OCI-LY7 (cell line): ENCODE measurements around the gene SIDT1.

Source experiments
- CTCF ChIP-seq: fragments of 200-600 bp; sonication (generic); conservative IDR thresholded peaks from 2 replicates; pipeline ENCODE4 v1.5.1; 2014; ENCODE audit warnings: mild to moderate bottlenecking, antibody characterized with exemption, low read length, moderate library complexity, mixed read lengths
- EZH2phosphoT487 ChIP-seq: fragments of 200-600 bp; sonication (generic); IDR thresholded peaks from 2 replicates; pipeline ENCODE4 v1.6.1; 2018; ENCODE audit warnings: low read depth, borderline replicate concordance, mild to moderate bottlenecking, mixed run types, antibody characterized with exemption, low read length, moderate library complexity, mixed read lengths

DNA sequence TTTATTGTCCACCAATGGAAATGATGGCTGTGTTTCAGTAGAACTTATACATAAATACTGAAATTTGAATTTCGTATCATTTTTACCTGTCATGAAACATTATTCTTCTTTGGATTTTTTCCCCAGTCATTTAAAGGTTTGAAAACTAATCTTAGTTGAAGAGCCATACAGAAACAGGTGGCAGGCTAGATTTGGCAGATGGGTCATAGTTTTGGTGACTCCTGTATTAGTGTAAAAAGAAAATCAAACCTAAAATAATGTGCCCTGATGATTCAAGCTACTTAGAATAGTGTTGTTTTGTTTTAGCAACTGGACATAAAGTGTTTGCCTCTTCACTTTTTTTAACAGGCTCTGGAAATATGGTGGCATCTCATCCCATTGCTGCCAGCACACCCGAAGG lies 68.9 kb downstream of the SIDT1 start:
- TF ChIP-seq CTCF: no peak
- no peak for TF ChIP-seq EZH2phosphoT487
